ENCODE results near the gene RAB17.

- TF ChIP-seq CTCF (IDR thresholded peaks at IDR 0.05 in 2 of 3, conservative IDR thresholded peaks at IDR 0.05 in 1 of 3; ENCODE audit: borderline replicate concordance in 1 of 3, insufficient read depth in 1 of 3, low read depth in 2 of 3, low read length in 2 of 3) = no peak
- no peak for TF ChIP-seq EZH2 (IDR thresholded peaks at IDR 0.05)
- no peak for TF ChIP-seq RAD21 (IDR thresholded peaks at IDR 0.05; ENCODE audit: low read depth)
- no peak for TF ChIP-seq EZH2phosphoT487 (IDR thresholded peaks at IDR 0.05; ENCODE audit: borderline replicate concordance)
- TF ChIP-seq POLR2A (IDR thresholded peaks at IDR 0.05; ENCODE audit: borderline replicate concordance, extremely low read depth, insufficient read depth, insufficient read length) = no peak
- TF ChIP-seq CEBPB (IDR thresholded peaks at IDR 0.05; ENCODE audit: low read depth) = no peak
- no peak for TF ChIP-seq REST (IDR thresholded peaks at IDR 0.05; ENCODE audit: low read depth)
Measured at GRCh38 chr2:237541243-237541642, 49.3 kb downstream of the RAB17 start.
